HG02943 (cell line): ENCODE measurements around the gene FGD4.
A peak's percentile ranks its signal among the peaks of the same experiment; 100 is the strongest.

Source experiments
- ATAC-seq: cut with Tn5 transposase; IDR thresholded peaks from one replicate; pipeline ENCODE4 v1.9.1; 2021; ENCODE audit warnings: mild to moderate bottlenecking, low read depth, moderate library complexity; ENCODE audit not compliant: unreplicated experiment

FGD4 gene

GRCh38 chr12:32399370-32400113 lies at the start of gene FGD4:
Gene FGD4 (plus strand): TSS chr12:32399558.
- ATAC-seq, result peak; percentile 76

DNA sequence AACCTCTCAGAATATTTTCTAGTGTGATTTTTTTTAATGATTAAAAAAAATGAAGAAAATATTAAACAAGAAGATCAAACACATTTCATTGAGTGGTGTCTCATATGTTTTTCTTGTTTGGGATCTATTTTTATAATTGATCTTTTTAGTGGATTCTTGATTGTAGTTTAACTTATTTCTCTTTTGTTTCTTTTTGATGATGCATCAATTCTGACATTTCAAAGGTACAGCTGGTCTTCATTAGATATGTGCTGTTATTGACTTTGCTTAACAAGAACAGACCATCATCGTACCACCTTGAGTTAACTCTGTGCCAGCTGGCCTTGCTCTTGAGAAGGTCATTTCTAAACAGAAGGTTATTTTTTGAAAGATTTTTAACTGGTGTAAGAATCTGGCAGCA lies 45.8 kb upstream of the FGD4 start:
- ATAC-seq, result no peak

GRCh38 chr12:32357601-32358249 lies 41.6 kb upstream of the FGD4 start:
- no peak for ATAC-seq

DNA sequence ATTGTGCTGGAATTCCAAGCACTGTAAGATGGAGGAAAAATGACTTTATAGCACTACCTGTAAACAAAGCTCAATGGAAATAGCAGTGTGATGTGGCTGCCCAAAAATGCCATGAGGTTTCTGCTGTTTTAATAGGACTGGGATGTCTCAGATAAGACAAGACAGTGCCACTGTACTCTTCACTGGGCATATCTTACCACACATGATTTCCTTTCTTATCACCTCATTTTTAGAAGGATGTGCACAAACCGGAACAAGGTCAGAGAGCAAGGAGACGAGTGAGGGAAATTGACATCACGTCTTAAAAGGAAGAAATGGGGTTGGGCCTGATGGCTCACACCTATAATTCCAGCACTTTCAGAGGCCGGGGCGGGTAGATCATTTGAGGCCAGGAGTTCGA lies 38.4 kb upstream of the FGD4 start:
- no peak for ATAC-seq

DNA sequence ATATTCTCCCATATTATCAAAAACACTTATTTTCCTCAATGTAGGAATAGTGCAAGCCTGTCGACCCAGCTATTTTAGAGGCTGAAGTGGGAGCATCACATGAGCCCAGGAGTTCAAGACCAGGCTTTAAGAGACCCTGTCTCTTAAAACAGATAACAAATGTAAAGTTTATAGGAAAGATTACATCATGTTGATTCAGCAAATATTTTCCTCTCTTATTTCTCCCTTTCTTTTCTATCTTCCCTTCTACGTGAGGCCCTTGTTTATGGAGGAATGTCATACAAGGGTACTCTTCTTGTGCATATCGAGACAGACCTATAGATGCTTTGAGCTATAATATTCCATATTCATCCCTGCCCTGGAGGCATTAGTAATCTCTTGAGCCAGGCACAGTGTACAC lies 36.5 kb upstream of the FGD4 start:
- ATAC-seq, result no peak

GRCh38 chr12:32365473-32366064 lies 33.8 kb upstream of the FGD4 start:
- no peak for ATAC-seq

GRCh38 chr12:32366714-32367113 lies 32.6 kb upstream of the FGD4 start:
- no peak for ATAC-seq

DNA sequence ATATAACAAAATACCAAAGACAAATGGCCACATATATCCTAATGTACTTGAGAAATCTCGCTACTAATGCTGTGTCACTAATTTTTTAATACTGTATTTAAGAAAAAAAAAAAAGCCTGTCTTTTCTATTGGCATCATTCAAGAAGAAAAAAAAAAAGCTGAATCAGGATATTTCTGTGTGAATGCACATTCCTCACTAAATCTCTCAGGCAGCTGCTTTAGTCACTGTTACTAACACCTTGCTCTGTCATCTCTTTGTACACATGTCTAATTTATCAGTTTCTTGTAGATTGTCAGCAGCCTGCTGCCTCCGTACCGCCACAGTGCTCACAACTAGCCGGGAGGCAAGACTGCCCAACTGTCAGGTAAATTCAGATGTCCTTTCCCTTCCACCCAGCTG lies 32.0 kb upstream of the FGD4 start:
- ATAC-seq, result no peak

- ATAC-seq, result no peak
These were observed 30.2 kb upstream of the FGD4 start for GRCh38 chr12:32369202-32369601.

- no peak for ATAC-seq
These were observed 21.9 kb upstream of the FGD4 start for GRCh38 chr12:32377344-32378055.

GRCh38 chr12:32379213-32379612 lies 20.1 kb upstream of the FGD4 start:
- no peak for ATAC-seq

DNA sequence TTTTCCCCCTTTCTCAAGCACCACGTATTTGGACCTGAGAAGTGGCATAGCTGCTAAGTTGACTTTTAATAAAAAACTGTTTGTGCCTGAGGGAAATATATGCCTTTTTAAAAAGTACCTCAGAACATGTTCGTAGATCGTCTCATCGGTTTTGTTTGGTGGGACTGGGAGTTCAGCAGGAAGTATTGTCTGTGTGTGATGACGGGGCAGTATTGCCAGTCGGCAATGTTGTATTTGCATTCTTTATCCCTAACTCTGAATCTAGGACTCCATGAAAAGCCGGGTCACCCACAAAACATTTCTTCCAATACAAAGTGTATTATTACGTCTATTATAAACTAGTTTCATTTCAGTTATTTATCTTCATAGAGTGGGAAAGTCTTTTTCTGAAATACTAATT lies 19.7 kb upstream of the FGD4 start:
- ATAC-seq, result no peak

GRCh38 chr12:32382226-32382625 lies 17.1 kb upstream of the FGD4 start:
- no peak for ATAC-seq

- ATAC-seq, result no peak
These were observed 8.7 kb upstream of the FGD4 start for GRCh38 chr12:32390572-32391219.

DNA sequence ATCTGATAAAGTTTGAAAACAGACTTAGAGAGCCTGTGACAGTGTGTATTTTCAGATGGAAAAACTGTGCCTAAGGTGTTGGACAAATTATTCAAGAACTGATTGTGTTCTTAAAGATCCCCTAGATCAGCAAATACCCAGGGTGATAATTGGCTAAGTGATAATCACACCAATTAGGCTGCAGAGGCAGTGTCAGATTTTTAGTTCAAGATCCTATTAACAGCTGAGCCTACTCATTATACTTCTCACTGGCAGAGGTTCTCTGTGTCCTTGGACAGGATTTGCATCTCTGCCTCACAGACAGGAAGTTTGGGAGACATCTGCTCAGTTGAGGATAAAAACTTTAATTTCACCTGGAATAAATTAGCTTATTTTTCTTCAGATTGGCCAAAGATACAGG lies 4.3 kb upstream of the FGD4 start:
- no peak for ATAC-seq

DNA sequence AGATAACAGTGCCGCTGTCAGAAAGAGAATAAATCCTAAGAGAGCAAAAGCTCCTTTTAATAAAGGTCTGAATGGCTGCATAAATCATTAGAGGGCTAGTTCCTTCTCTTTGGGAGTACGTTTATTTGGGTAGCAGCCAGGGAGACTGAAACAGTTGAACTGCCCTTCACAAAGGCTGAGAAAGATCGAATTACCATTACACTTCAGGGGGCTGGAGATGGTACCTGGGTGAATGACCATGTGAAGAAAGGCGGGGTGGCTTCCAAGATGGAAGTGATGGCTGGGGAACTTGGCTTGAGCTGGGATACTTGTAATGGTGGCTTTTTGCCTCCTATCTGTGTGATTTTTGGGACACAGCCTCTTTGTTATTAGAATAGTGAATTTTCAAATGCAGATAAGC lies 1.7 kb upstream of the FGD4 start:
- no peak for ATAC-seq

DNA sequence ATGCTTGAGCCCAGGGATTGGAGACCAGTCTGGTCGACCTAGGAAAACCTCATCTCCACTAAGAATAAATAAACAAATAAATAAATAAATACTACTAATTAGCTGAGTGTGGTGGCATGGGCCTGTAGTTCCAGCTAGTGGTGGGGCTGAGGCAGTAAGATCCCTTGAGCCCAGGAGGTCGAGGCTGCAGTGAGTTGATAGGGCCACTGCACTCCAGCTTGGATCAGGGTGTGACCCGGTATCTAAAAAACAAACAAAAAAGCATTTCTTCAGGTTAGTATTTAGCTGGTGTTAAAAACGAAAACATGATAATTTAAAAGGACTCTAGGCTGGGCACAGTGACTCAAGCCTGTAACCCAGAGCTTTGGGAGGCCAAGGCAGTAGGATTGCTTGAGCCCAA lies 1.2 kb upstream of the FGD4 start:
- no peak for ATAC-seq

- peak; percentile 8 for ATAC-seq
These were observed 465 bp upstream of the FGD4 start for GRCh38 chr12:32398816-32399369.

GRCh38 chr12:32400114-32400672 lies 835 bp downstream of the FGD4 start:
- ATAC-seq, result no peak

- no peak for ATAC-seq
These were observed 1.5 kb downstream of the FGD4 start for GRCh38 chr12:32400866-32401265.
